Measurements from ENCODE around the gene GALNT13.

The GALNT13 gene

GRCh38 chr2:154223726-154224125, 352.0 kb downstream of the GALNT13 start:
- no peak overlapping the region for H3K4me3 ChIP-seq (ENCODE audit: low read length in 2 of 2)
- no peaks in the 10 kb centered on the region for H3K9me3 ChIP-seq (ENCODE audit: control insufficient read depth in 2 of 2, low read length in 2 of 2)
- no peaks in the 10 kb centered on the region for H3K4me1 ChIP-seq (ENCODE audit: control insufficient read depth, insufficient read depth, low read length)
- no peaks in the 10 kb centered on the region for H3K27me3 ChIP-seq (ENCODE audit: control insufficient read depth in 1 of 2, insufficient read depth in 2 of 2, low read length in 2 of 2)
- H3K27ac ChIP-seq (ENCODE audit: low read length): no peak overlapping the region
- H3K9ac ChIP-seq (ENCODE audit: low read length in 2 of 2): no peak overlapping the region
- H3K36me3 ChIP-seq (ENCODE audit: control insufficient read depth in 2 of 2, insufficient read depth in 2 of 2, low read length in 2 of 2): no peaks in the 10 kb centered on the region

- Histone ChIP-seq H3K36me3 (ENCODE audit: control insufficient read depth in 2 of 2, insufficient read depth in 2 of 2, low read length in 2 of 2) (no peaks in the 10 kb centered on the region), H3K4me3 (ENCODE audit: low read length in 2 of 2) (no peak overlapping the region), H3K4me1 (ENCODE audit: control insufficient read depth, insufficient read depth, low read length) (no peaks in the 10 kb centered on the region), H3K27me3 (ENCODE audit: control insufficient read depth in 1 of 2, insufficient read depth in 2 of 2, low read length in 2 of 2) (no peaks in the 10 kb centered on the region), H3K27ac (ENCODE audit: low read length) (no peak overlapping the region), H3K9me3 (ENCODE audit: control insufficient read depth in 2 of 2, low read length in 2 of 2) (no peaks in the 10 kb centered on the region), H3K9ac (ENCODE audit: low read length in 2 of 2) (no peak overlapping the region)
Measured at GRCh38 chr2:154226931-154227330, 355.2 kb downstream of the GALNT13 start.

DNA sequence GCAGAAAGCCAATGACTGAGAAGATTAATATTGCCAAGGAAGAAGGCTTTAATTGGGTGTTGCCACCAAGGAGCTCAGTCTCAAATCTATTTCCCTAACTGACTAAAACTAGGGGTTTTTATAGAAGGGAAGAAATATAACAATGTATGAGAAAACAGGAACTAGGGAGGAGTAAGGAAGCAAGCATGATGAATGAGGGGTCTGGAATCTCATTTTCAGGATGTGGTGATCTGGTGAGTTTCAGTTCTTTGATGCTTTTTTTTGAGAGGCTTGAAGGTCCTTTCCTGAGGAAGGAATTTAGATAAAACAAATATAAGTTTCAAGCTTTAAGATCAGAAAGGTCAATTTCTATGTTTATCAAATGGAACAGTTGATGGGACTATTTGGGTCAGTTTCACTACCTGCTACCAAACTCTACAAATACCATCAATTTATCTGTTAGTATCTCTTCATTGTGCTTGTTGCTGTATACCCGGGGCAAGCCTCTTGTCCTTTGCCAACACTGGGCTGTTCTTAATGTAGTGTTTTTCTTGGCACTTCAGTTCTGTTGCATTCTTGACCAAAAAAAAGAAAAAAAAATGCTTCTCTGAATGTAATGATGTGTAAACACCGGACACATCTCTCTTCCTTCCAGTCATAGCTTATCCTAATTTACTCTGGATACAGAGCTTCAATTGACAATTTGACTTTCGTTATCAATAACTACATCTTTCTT, 357.0 kb downstream of the GALNT13 start:
- Histone ChIP-seq H3K4me1 (ENCODE audit: control insufficient read depth, insufficient read depth, low read length) (no peaks in the 10 kb centered on the region), H3K4me3 (ENCODE audit: low read length in 2 of 2) (no peak overlapping the region), H3K27ac (ENCODE audit: low read length) (no peak overlapping the region), H3K9ac (ENCODE audit: low read length in 2 of 2) (no peak overlapping the region), H3K9me3 (ENCODE audit: control insufficient read depth in 2 of 2, low read length in 2 of 2) (no peaks in the 10 kb centered on the region), H3K27me3 (ENCODE audit: control insufficient read depth in 1 of 2, insufficient read depth in 2 of 2, low read length in 2 of 2) (no peaks in the 10 kb centered on the region), H3K36me3 (ENCODE audit: control insufficient read depth in 2 of 2, insufficient read depth in 2 of 2, low read length in 2 of 2) (no peaks in the 10 kb centered on the region)

DNA sequence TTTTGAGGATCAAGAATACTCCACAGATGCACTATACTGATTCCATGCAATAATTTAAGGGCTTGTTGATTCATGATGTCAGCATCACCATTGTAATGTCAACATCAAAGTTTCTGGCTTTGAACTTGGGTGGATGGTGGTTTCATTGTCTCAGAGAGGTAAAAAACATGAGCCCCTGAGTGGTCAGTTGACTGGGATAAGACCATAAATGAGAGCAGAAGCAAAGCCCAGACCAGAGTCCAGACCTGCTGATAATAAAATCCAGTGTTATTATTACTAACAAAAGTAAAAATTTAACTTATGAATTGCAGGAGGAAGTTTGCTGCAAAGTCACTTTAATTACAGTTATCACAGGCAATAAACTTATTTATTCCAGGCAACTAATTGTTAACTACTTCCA, 358.2 kb downstream of the GALNT13 start:
- Histone ChIP-seq H3K4me1 (ENCODE audit: control insufficient read depth, insufficient read depth, low read length) (no peaks in the 10 kb centered on the region), H3K9ac (ENCODE audit: low read length in 2 of 2) (no peak overlapping the region), H3K36me3 (ENCODE audit: control insufficient read depth in 2 of 2, insufficient read depth in 2 of 2, low read length in 2 of 2) (no peaks in the 10 kb centered on the region), H3K4me3 (ENCODE audit: low read length in 2 of 2) (no peak overlapping the region), H3K9me3 (ENCODE audit: control insufficient read depth in 2 of 2, low read length in 2 of 2) (no peaks in the 10 kb centered on the region), H3K27me3 (ENCODE audit: control insufficient read depth in 1 of 2, insufficient read depth in 2 of 2, low read length in 2 of 2) (no peaks in the 10 kb centered on the region), H3K27ac (ENCODE audit: low read length) (no peak overlapping the region)

GRCh38 chr2:154231021-154231420, 359.3 kb downstream of the GALNT13 start:
- Histone ChIP-seq H3K9me3 (ENCODE audit: control insufficient read depth in 2 of 2, low read length in 2 of 2) (no peaks in the 10 kb centered on the region), H3K4me1 (ENCODE audit: control insufficient read depth, insufficient read depth, low read length) (no peaks in the 10 kb centered on the region), H3K9ac (ENCODE audit: low read length in 2 of 2) (no peak overlapping the region), H3K27ac (ENCODE audit: low read length) (no peak overlapping the region), H3K4me3 (ENCODE audit: low read length in 2 of 2) (no peak overlapping the region), H3K27me3 (ENCODE audit: control insufficient read depth in 1 of 2, insufficient read depth in 2 of 2, low read length in 2 of 2) (no peaks in the 10 kb centered on the region), H3K36me3 (ENCODE audit: control insufficient read depth in 2 of 2, insufficient read depth in 2 of 2, low read length in 2 of 2) (no peaks in the 10 kb centered on the region)

GRCh38 chr2:154233231-154233630, 361.5 kb downstream of the GALNT13 start:
- H3K36me3 ChIP-seq (ENCODE audit: control insufficient read depth in 2 of 2, insufficient read depth in 2 of 2, low read length in 2 of 2): no peaks in the 10 kb centered on the region
- H3K27ac ChIP-seq (ENCODE audit: low read length): no peak overlapping the region
- no peaks in the 10 kb centered on the region for H3K27me3 ChIP-seq (ENCODE audit: control insufficient read depth in 1 of 2, insufficient read depth in 2 of 2, low read length in 2 of 2)
- H3K9ac ChIP-seq (ENCODE audit: low read length in 2 of 2): no peak overlapping the region
- no peaks in the 10 kb centered on the region for H3K4me1 ChIP-seq (ENCODE audit: control insufficient read depth, insufficient read depth, low read length)
- no peaks in the 10 kb centered on the region for H3K9me3 ChIP-seq (ENCODE audit: control insufficient read depth in 2 of 2, low read length in 2 of 2)
- no peak overlapping the region for H3K4me3 ChIP-seq (ENCODE audit: low read length in 2 of 2)

GRCh38 chr2:154238252-154238651, 366.5 kb downstream of the GALNT13 start:
- H3K36me3 ChIP-seq (ENCODE audit: control insufficient read depth in 2 of 2, insufficient read depth in 2 of 2, low read length in 2 of 2): no peaks in the 10 kb centered on the region
- no peak overlapping the region for H3K27ac ChIP-seq (ENCODE audit: low read length)
- no peak overlapping the region for H3K4me3 ChIP-seq (ENCODE audit: low read length in 2 of 2)
- H3K9ac ChIP-seq (ENCODE audit: low read length in 2 of 2): no peak overlapping the region
- H3K4me1 ChIP-seq (ENCODE audit: control insufficient read depth, insufficient read depth, low read length): no peaks in the 10 kb centered on the region
- H3K9me3 ChIP-seq (ENCODE audit: control insufficient read depth in 2 of 2, low read length in 2 of 2): no peaks in the 10 kb centered on the region
- H3K27me3 ChIP-seq (ENCODE audit: control insufficient read depth in 1 of 2, insufficient read depth in 2 of 2, low read length in 2 of 2): no peaks in the 10 kb centered on the region

DNA sequence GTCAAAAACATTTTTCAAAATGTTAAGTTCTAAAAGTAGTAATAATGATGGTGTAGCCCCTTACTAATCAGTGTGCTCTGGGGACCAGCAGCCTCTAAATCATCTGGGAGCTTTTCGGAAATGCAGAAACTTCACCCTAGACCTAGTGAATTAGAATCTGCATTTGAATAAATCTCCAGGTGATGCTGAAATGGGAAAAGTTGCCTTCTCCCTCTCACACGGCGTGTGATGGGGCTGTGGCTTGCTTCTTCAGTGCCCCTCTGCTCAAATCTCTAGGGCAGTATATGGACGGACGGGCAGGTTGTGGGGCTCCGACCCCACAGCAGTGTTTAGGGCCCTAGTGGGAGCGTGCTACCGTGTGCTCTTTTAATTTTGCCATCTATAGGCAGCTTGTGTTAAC, 368.6 kb downstream of the GALNT13 start:
- Histone ChIP-seq H3K9me3 (ENCODE audit: control insufficient read depth in 2 of 2, low read length in 2 of 2) (no peaks in the 10 kb centered on the region), H3K4me1 (ENCODE audit: control insufficient read depth, insufficient read depth, low read length) (no peaks in the 10 kb centered on the region), H3K27ac (ENCODE audit: low read length) (no peak overlapping the region), H3K36me3 (ENCODE audit: control insufficient read depth in 2 of 2, insufficient read depth in 2 of 2, low read length in 2 of 2) (no peaks in the 10 kb centered on the region), H3K9ac (ENCODE audit: low read length in 2 of 2) (no peak overlapping the region), H3K4me3 (ENCODE audit: low read length in 2 of 2) (no peak overlapping the region), H3K27me3 (ENCODE audit: control insufficient read depth in 1 of 2, insufficient read depth in 2 of 2, low read length in 2 of 2) (no peaks in the 10 kb centered on the region)

DNA sequence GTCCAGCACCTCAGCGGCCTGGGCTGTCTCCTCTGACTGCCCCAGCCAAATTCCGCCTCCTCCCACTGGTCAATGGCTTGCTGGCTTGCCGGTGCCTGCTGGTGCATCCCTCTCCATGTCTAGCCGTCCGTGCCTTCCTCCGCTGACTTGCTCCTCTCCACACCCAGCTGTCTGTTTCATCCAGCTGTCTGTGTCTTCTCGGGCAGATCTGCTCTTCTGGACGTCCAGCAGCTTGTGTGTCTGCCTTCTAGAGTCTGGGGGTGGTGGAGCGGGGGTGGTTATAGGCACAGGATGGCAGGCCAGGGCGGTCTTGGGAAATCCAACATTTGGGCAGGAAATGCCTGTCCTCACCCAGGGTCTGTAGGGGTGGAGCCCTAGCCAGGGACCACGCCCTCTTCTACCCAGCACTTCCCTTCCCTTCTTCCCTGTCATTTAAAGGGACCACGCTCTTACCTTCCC, 369.2 kb downstream of the GALNT13 start:
- Histone ChIP-seq H3K4me1 (ENCODE audit: control insufficient read depth, insufficient read depth, low read length) (no peaks in the 10 kb centered on the region), H3K36me3 (ENCODE audit: control insufficient read depth in 2 of 2, insufficient read depth in 2 of 2, low read length in 2 of 2) (no peaks in the 10 kb centered on the region)

GRCh38 chr2:154242687-154243086, 371.0 kb downstream of the GALNT13 start:
- Histone ChIP-seq H3K27ac (ENCODE audit: low read length) (no peak overlapping the region), H3K36me3 (ENCODE audit: control insufficient read depth in 2 of 2, insufficient read depth in 2 of 2, low read length in 2 of 2) (no peaks in the 10 kb centered on the region), H3K4me1 (ENCODE audit: control insufficient read depth, insufficient read depth, low read length) (no peaks in the 10 kb centered on the region), H3K9me3 (ENCODE audit: control insufficient read depth in 2 of 2, low read length in 2 of 2) (no peaks in the 10 kb centered on the region), H3K9ac (ENCODE audit: low read length in 2 of 2) (no peak overlapping the region), H3K4me3 (ENCODE audit: low read length in 2 of 2) (no peak overlapping the region), H3K27me3 (ENCODE audit: control insufficient read depth in 1 of 2, insufficient read depth in 2 of 2, low read length in 2 of 2) (no peaks in the 10 kb centered on the region)

More for the DNA sequence above, 369.2 kb downstream of the GALNT13 start:
- H3K4me3 ChIP-seq (ENCODE audit: low read length in 2 of 2): no peak overlapping the region
- H3K27me3 ChIP-seq (ENCODE audit: control insufficient read depth in 1 of 2, insufficient read depth in 2 of 2, low read length in 2 of 2): no peaks in the 10 kb centered on the region
- no peak overlapping the region for H3K27ac ChIP-seq (ENCODE audit: low read length)
- no peak overlapping the region for H3K9ac ChIP-seq (ENCODE audit: low read length in 2 of 2)
- H3K9me3 ChIP-seq (ENCODE audit: control insufficient read depth in 2 of 2, low read length in 2 of 2): no peaks in the 10 kb centered on the region

- H3K9me3 ChIP-seq (ENCODE audit: control insufficient read depth in 2 of 2, low read length in 2 of 2): no peaks in the 10 kb centered on the region
- H3K4me1 ChIP-seq (ENCODE audit: control insufficient read depth, insufficient read depth, low read length): no peaks in the 10 kb centered on the region
- H3K27me3 ChIP-seq (ENCODE audit: control insufficient read depth in 1 of 2, insufficient read depth in 2 of 2, low read length in 2 of 2): no peaks in the 10 kb centered on the region
- no peak overlapping the region for H3K9ac ChIP-seq (ENCODE audit: low read length in 2 of 2)
- no peaks in the 10 kb centered on the region for H3K36me3 ChIP-seq (ENCODE audit: control insufficient read depth in 2 of 2, insufficient read depth in 2 of 2, low read length in 2 of 2)
- no peak overlapping the region for H3K27ac ChIP-seq (ENCODE audit: low read length)
- H3K4me3 ChIP-seq (ENCODE audit: low read length in 2 of 2): no peak overlapping the region
Measured at GRCh38 chr2:154243685-154244084, 372.0 kb downstream of the GALNT13 start.
